KOPT-K1 (cell line): ENCODE results near the gene NCKAP5L.
A peak's percentile ranks its signal among the peaks of the same experiment; 100 is the strongest.

Experiments used
- H3K27ac ChIP-seq: fragments of 200-600 bp; sonication (generic); 2 replicates; pipeline ENCODE4 v1.5.1; 2016; ENCODE audit warnings: antibody characterized with exemption, mild to moderate bottlenecking, low read depth, low read length; ENCODE audit not compliant: poor library complexity, severe bottlenecking
- H3K36me3 ChIP-seq: fragments of 200-600 bp; sonication (generic); 2 replicates; pipeline ENCODE4 v1.5.1; 2017; ENCODE audit warnings: antibody characterized with exemption, mild to moderate bottlenecking, low read length, moderate library complexity; ENCODE audit not compliant: insufficient read depth
- H3K9me3 ChIP-seq: fragments of 200-600 bp; sonication (generic); 2 replicates; pipeline ENCODE4 v1.5.1; 2017; ENCODE audit warnings: antibody characterized with exemption, low read length, mild to moderate bottlenecking; ENCODE audit not compliant: insufficient read depth, poor library complexity, severe bottlenecking

Gene NCKAP5L

DNA sequence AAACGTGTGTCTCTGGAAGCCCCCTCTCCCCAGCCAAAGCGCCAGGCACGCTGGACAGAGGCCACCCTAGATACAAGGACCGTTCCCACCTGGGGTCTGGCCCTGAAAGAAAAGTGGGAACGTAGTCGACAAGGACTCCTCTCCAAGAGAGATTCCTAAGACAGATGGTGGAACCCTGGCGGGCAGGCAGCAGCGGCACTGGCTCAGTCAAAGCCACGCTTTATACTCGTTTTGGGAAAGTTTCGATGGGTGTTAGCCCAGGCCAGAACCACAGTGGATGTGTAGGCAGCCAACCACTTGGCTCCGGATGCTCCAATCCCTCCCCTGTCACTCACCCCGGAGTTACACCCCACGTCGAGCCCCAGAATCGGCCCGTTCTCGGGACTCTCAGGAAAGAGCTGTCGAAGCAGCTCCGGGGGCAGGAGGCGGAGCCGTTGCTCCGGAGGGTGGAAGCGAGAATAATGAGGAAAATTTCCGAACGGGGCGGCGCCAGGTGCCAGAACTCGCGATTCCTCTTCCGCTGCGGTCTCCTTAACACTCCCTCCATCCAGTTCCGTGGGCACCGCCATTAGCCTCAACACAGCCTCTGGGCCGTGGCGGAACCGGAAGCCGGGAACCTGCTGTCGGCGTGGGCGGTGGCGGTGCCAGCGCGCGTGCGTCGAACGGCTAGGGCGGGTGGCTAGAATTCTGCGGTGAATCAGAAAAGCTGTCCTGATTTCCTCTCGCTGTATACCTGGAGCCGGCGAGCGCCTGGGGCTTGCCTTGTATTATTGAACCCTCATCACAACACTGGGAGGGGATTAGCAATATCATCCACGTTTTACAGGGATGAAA, 14.5 kb upstream of the NCKAP5L start, which contains the start of gene BCDIN3D:
Gene BCDIN3D (minus strand): TSS at position 588 of the 834 bp plus-strand sequence. CDS start 19 bp downstream, at position 569.
- peak within 1 kb of the TSS; percentile 71 for H3K27ac ChIP-seq

DNA sequence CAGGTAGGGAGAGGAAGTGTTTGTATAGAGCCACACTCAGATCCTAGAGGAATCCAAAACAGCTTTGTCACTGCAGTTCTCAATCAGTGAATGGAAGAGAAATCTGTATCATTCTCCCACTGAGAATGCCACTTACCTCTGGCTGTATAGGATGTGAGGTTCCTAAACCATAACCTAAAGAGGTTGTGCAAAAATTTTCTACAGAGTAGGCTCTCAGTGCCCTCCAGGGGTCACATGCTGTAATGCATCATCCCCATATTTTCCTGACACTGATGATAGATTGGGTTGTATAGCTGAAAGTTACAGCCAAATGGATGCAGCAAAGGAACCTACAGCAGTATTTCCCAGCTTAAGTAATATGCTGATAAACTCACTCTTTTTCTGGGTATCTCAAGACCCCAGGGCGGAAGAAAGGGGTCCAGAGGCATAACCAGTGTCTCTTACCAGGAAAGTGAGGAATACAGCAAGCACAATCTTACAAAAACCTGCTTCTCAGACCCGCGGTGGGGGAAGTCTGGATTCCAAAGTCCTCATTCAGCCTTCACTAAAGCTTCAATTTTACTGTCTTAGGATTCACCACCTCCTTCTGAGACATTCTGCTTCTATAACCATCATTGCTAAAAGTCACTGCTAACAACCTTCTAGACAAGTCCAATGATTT, 10.9 kb upstream of the NCKAP5L start:
- Histone ChIP-seq H3K36me3 (peaks cover 5% of the 10 kb centered on the region; the same call in 1 of the 2 replicates), H3K9me3 (no peaks in the 10 kb centered on the region), H3K27ac (no peak overlapping the region)

More for the DNA sequence above, 14.5 kb upstream of the NCKAP5L start, which contains the start of gene BCDIN3D:
- Histone ChIP-seq H3K9me3 (no peaks in the 10 kb centered on the region), H3K36me3 (peaks cover 5% of the 10 kb centered on the region; the same call in 1 of the 2 replicates)

DNA sequence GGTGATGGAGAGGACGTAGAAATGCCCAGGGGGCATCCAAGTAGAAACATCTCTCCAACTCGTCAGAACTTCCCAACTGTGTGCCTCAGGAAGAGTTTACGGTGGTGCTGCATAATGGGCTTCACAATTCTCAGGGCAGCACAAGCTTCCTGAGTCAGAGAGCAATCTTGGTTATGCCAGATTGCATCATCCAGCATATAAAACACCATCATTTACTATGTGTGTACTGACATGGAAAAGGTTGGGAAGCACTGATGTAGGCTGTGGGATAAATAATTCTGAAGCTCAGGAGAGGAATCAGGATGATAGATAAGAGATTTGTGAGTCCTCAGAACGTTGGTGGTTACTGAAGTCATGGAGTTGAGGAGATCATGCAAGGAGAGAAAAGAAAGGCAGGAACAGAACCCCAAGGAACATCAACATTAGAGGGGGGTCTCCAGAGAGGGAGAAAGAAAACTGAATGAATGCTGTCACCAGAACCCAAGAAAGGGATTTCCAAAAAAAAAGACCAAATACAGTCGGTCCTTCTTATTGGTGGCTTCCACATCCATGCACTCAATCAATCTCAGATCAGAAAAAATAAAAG, 4.7 kb upstream of the NCKAP5L start:
- Histone ChIP-seq H3K9me3 (no peaks in the 10 kb centered on the region), H3K36me3 (no peaks in the 10 kb centered on the region), H3K27ac (no peak overlapping the region)

DNA sequence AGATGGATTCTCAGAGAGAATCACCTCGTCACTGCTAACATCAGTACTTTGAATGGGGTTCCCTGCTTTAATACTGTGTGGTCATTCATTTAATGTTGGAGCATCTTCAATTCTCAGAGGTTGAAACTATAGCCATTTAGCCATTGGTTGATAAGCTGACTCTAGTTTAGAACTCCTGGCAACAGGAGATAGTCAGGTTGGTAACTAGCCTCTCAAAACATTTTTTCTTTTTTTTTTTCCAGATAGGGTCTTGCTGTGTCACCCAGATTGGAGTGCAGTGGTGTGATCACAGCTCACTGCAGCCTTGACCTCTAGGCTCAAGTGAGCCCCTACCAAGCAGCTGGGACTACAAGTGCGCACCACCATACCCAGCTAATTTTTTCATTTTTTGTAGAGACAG, 3.5 kb upstream of the NCKAP5L start:
- Histone ChIP-seq H3K36me3 (no peaks in the 10 kb centered on the region), H3K27ac (no peak overlapping the region), H3K9me3 (no peaks in the 10 kb centered on the region)

DNA sequence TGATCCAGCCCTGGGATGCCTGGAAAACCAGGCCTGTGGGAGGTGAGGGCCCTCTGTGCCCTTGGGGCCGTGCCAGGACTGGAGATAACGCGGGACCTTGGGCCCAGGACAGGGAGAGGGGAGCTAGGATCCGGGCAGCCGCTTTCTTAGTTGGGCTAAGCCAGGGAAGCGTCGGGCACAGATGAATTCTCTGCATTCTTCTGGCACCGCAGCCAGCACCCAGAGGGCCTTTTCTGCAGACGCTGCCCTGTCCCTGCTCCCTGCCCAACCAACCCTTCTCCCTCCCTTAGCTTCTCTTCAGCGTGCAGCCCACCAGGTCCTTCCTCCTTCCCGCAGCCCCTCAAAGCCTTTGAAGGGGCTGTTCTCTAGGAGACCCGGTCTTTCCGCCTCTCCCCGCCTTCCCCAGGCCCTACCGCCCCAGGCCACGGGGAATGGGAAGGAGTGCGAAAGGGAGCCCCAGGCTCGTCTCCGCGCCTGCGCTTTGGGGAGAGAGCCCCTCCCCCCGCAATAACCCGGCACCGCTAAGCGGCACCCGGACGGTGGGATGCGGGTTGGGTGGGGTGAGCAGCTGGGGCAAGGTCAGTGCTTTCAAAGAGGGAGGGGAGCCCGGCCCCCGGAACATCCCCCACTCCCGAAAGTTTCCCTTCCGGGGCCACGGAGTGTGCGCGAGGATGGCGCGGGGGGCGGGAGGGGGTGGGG, 663 bp downstream of the NCKAP5L start:
- Histone ChIP-seq H3K9me3 (no peaks in the 10 kb centered on the region), H3K36me3 (peaks cover 6% of the 10 kb centered on the region; the same call in 1 of the 2 replicates), H3K27ac (peak overlapping the region; percentile 65)

DNA sequence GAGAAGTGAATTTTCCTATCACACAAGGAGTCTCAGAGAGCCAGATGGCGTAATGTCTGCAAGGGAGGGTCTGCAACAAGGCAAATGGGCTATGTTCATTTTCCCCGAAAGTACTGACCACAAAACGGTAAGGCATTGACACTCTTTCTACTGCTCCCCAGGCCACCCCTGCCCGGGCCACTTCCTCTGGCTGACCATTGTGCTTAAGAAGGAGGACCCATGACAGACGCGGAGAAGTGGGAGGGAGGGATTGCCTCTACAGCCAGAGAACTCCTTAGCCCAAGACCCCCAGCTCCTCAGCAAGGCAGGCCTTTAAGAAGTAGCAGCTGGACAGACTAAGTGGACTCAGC, 1.2 kb downstream of the NCKAP5L start:
- Histone ChIP-seq H3K27ac (peak overlapping the region; percentile 65), H3K36me3 (peaks cover 11% of the 10 kb centered on the region; the same call in 1 of the 2 replicates), H3K9me3 (no peaks in the 10 kb centered on the region)

DNA sequence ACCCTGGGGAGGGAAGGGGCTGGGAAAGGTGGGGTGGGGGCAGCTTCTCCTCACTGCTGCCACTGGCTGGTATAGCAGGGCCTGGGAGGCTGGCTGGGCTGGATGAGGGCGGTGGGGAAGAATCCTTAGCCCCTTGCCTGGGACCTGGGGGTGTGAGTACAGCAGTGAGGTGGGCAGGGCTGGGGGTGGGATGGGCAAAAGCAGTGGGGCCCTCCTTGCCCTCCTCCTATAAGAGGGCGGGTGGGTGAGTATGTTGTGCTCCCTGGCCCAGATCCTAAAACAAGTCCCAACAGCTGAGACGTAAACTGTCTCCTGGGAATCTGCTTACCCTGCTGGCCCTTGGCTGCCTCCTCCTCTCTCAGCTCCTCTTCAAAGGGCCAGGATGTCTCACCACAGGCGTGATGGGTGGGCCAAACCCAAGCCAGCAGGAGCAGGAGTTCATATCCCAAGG, 2.2 kb downstream of the NCKAP5L start:
- Histone ChIP-seq H3K36me3 (peaks cover 15% of the 10 kb centered on the region; the same call in 1 of the 2 replicates), H3K9me3 (no peaks in the 10 kb centered on the region), H3K27ac (no peak overlapping the region)

DNA sequence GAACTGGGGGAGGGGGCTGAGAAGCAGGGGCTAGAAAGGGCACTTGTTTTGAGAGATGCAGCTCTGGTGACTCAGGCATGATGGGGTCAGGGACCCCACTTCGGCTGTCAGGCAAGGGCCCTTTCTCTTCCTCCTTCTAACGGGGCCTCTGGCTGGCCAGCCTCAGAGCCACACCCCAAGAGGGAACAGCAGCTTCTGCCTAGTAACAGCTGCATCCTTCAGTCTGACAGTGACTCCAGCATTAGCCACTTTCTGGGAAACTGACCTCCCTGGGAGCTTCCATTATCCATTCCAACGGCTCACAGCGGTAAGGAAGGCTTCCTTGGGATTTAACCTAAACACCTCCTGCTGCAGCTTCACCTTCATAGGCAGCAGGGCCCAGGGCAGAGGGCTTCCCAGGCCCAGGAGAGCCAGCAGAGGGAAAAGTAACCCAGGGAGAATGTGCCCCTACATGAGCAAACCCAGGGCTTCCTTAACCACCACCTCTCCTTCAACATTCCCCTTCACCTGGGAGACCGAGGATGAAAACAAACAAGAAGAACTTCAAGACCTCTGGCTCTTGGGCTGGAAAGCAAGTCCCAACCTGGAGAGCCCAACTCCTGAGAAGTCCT, 2.7 kb downstream of the NCKAP5L start:
- peaks cover 15% of the 10 kb centered on the region; the same call in 1 of the 2 replicates for H3K36me3 ChIP-seq
- H3K27ac ChIP-seq, result no peak overlapping the region
- no peaks in the 10 kb centered on the region for H3K9me3 ChIP-seq

DNA sequence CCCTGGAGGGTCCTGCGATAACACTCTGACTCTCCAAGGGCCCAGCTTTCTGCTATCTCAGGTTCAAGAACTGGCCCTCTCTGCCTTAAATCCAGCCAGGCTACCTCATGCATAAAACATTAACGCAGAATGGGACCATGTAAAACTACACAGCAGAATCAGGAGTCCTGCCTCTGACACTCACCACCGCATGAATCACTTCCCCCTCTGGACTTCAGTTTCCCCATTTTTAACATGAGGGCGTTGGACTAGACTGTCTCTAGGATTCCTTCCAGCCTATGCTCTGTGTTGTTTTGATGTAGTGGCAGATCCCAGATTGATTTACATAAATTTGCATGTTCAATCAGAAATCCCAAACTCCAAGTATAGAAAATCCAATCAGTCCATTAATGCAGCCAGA, 3.3 kb downstream of the NCKAP5L start:
- Histone ChIP-seq H3K27ac (no peak overlapping the region), H3K9me3 (no peaks in the 10 kb centered on the region), H3K36me3 (peaks cover 15% of the 10 kb centered on the region; the same call in 1 of the 2 replicates)

DNA sequence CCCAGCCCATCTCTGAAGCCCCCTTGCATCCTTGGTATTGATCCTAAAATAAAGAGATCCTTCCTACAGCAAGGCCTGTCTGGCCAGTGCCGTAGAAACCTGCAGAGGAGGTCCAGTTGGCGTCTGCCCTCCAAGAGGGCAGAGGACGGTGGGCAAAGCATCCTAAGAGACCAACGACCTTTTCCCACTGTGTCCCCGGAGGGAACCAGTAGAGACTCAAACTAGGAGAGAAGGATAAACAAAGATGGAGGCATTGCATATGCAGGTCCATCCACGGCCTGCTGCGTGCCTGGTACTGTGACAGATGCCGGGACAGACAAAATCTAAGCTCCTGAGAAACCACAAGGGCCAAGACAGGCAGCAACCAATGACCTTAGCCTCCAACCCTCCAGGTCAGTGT, 3.8 kb downstream of the NCKAP5L start:
- no peak overlapping the region for H3K27ac ChIP-seq
- H3K9me3 ChIP-seq, result no peaks in the 10 kb centered on the region
- H3K36me3 ChIP-seq, result peaks cover 15% of the 10 kb centered on the region; the same call in 1 of the 2 replicates

DNA sequence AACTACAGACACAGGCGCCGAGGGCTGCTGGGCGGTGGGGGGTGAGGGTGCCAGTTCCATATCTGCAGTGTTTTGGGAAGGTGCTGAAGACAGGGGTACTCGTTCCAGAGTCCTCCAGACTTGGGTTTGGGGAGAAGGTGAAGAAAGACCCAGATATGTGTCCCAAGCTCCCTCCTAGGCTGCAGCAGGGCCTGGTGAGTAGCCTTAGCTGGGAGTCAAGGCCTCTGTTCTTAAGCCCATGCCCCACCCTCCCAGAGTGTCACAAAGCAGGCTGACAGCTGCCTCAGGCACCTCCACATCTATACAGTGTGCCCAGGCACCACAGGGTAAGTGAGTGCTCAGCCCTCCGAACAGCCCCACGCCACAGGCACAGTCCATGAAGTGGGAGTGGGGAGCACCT, 4.3 kb downstream of the NCKAP5L start:
- Histone ChIP-seq H3K27ac (no peak overlapping the region), H3K36me3 (peaks cover 15% of the 10 kb centered on the region; the same call in 1 of the 2 replicates), H3K9me3 (no peaks in the 10 kb centered on the region)

DNA sequence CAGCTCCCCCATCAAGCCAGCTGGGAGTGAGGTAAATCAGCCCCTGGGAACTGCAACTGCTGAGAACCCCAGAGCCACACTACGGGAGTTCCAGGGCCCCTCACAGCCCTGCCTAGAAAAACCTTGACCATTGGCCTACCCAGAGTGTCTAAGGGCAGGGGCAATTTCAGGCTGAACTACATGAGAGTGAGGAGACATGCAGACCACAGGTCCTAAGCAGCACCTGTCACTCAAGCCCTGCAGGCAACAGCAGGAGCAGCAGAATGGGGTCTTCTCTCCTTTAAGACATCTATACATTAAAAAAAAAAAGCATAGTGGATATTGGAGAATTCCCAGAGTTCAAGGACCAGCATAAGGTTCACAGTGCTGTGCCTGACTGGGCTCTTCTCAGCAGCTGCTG, 4.9 kb downstream of the NCKAP5L start:
- H3K9me3 ChIP-seq, result no peaks in the 10 kb centered on the region
- H3K36me3 ChIP-seq, result peaks cover 15% of the 10 kb centered on the region; the same call in 1 of the 2 replicates
- no peak overlapping the region for H3K27ac ChIP-seq

DNA sequence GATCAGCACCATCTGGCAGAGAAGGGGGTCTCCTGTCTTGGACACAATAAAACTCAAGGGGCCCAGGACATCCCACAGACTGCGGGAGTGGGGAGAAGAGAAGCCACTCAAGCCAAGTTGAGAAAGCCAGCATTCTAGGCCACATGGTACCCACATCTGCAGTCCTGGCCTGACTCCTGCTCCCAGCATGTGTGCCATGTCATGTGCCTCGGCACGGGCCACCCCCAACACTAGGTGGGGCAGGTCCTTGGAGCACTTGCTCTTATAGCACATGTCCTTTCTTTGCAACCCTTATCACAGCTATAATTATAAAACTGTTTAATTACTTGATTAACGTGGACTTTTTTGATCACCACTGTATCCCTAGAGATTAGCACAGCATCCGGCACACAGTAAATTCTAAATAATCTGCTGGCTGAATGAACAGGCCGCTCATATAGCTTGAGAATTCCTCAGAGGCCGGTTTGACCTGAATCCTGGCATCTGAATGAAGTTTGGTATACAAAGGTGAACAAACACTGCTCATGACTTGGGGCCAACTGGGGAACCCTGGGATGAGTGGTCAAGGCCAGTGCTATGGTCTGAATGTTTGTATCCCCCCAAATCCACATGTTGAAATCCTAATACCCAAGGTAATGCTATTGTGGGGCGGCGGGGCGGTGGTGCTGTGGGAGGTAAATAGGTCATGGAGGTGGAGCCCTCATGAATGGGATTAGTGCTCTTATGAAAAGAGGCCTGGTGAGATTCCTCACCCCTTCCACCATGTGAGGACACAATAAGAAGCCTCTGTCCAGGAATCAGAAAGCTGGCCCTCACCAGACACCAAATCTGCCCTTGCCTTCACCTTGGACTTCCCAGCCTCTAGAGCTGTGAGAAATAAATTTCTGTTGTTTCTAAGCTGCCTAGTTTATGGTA, 6.6 kb downstream of the NCKAP5L start:
- Histone ChIP-seq H3K36me3 (peaks cover 16% of the 10 kb centered on the region), H3K9me3 (no peaks in the 10 kb centered on the region), H3K27ac (peak overlapping the region; percentile 76)
